Esophagus squamous epithelium (tissue), 5 donors: ENCODE data around the gene EPB41L5. TPM values are rescaled to one million over a fixed set of nuclear protein-coding genes. Genes with fewer than 3 reads are reported as not detected.

Experiments used
- DNase-seq: peaks from one replicate; lab custom pipeline; 2025; lab: John Stamatoyannopoulos, UW
- H3K27ac ChIP-seq, 4 donors: fragments of 200-600 bp; sonication (generic); one replicate each; pipeline ENCODE4 v1.5.1; 2016 to 2019; ENCODE audit warnings: mild to moderate bottlenecking in 1 of 4
- H3K27me3 ChIP-seq, 4 donors: fragments of 200-600 bp; sonication (generic); 1 replicate in 3 of 4; 2 replicates in 1 of 4; pipeline versions ENCODE4 v1.5.1 to v1.6.0; 2017 to 2021; ENCODE audit warnings: antibody characterized with exemption in 1 of 4
- H3K36me3 ChIP-seq, 3 donors: fragments of 200-600 bp; sonication (generic); one replicate each; pipeline ENCODE4 v1.5.1; 2016 to 2019
- H3K4me1 ChIP-seq, 3 donors: fragments of 200-600 bp; sonication (generic); one replicate each; pipeline ENCODE4 v1.5.1; 2017 to 2019
- H3K4me3 ChIP-seq, 4 donors: fragments of 200-600 bp; sonication (generic); 1 replicate in 3 of 4; 2 replicates in 1 of 4; pipeline ENCODE4 v1.5.1; 2016 to 2019; ENCODE audit warnings: mild to moderate bottlenecking in 2 of 4, moderate library complexity in 1 of 4
- H3K9me3 ChIP-seq, 3 donors: fragments of 200-600 bp; sonication (generic); one replicate each; pipeline ENCODE4 v1.5.1; 2016 to 2019
- POLR2A ChIP-seq, 4 donors: fragments of 450-650 bp; IDR thresholded peaks; one replicate each; pipeline ENCODE4 v1.6.1; 2017; ENCODE audit warnings: antibody characterized with exemption in 4 of 4, mild to moderate bottlenecking in 4 of 4, moderate library complexity in 3 of 4
- WGBS, 2 donors: methylation state at CpG; one replicate each; pipeline ENCODE4 v1.1.5; 2018; 5-methylcytosine and 5-hydroxymethylcytosine counted together
- intact Hi-C: fragments of 100-400 bp; cut with DNase I; formaldehyde crosslinking; loops from one replicate; pipeline ENCODE4 v1.15.0; 2022
- small RNA-seq, 4 donors: library from RNA; depleted of rRNA; stranded (forward); fragments of <200 nt; gene quantifications; one replicate each; pipeline ENCODE3, GENCODE V24; 2016
- total RNA-seq, 4 donors: library from RNA; depleted of rRNA; stranded (reverse); fragments of >200 nt; gene quantifications; one replicate each; pipeline ENCODE4 v1.1.0, GENCODE V29; 2016
- TF ChIP-seq, protein P1 (sequence below), 6 experiments: fragments of 450-650 bp in 4 of 6; fragments of 200-600 bp in 2 of 6; sonication (generic) in 2 of 6; IDR thresholded peaks; one replicate each; pipeline ENCODE4 v1.5.1; 2016 to 2019; ENCODE audit warnings: antibody characterized with exemption in 6 of 6, mild to moderate bottlenecking in 4 of 6, moderate library complexity in 4 of 6
- donor health status: DM: yes; HTN: yes; CAD: no.

Gene EPB41L5
- total RNA-seq, 4 donors from 2014 or later: 12.2 to 26.3 (median 19.4) TPM

DNA sequence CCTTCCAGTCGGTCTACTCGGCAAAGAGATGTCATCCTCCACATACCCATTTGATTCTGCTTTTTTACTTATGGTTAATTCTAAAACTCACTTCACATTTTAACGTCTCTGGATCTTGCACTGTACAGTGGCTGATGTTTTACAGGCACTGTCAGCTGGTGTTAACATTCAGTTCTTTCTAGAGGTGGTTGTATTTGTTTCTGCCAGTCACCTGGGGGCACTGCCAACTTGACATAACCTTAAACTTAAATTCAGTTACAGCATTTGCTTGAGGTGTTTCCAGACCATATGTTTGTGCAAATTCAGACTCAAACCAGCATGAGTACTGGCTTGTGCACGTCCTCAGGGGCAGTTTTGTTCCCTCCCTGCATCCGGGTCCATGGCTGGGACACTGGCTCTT lies 215.6 kb downstream of the EPB41L5 start:
- intact Hi-C loops: no loop called here
- whole genome bisulfite sequencing, 2 donors: 48 to 59% methylated on average over 5 of the region's 5 CpGs
- H3K27ac ChIP-seq: no peak overlapping the region
- no peaks in the 10 kb centered on the region for H3K36me3 ChIP-seq
- H3K27me3 ChIP-seq: no peaks in the 10 kb centered on the region
- TF ChIP-seq, protein P1, sequence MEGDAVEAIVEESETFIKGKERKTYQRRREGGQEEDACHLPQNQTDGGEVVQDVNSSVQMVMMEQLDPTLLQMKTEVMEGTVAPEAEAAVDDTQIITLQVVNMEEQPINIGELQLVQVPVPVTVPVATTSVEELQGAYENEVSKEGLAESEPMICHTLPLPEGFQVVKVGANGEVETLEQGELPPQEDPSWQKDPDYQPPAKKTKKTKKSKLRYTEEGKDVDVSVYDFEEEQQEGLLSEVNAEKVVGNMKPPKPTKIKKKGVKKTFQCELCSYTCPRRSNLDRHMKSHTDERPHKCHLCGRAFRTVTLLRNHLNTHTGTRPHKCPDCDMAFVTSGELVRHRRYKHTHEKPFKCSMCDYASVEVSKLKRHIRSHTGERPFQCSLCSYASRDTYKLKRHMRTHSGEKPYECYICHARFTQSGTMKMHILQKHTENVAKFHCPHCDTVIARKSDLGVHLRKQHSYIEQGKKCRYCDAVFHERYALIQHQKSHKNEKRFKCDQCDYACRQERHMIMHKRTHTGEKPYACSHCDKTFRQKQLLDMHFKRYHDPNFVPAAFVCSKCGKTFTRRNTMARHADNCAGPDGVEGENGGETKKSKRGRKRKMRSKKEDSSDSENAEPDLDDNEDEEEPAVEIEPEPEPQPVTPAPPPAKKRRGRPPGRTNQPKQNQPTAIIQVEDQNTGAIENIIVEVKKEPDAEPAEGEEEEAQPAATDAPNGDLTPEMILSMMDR (IDR thresholded peaks at IDR 0.05): peak in 1 of 6 experiments; percentile 21
- no peak for TF ChIP-seq POLR2A (IDR thresholded peaks at IDR 0.05)
- H3K9me3 ChIP-seq: no peaks in the 10 kb centered on the region
- no peak for DNase-seq
- no peak overlapping the region for H3K4me3 ChIP-seq
- peaks cover 7 to 37% (median 21%) of the 10 kb centered on the region in 3 donors for H3K4me1 ChIP-seq

Small RNA genes within 50 kb of the gene (small RNA-seq; reads per million reads assigned to genes)
- 0 reads per million in 4 donors for gene MTND4LP14
- 0 reads per million in 4 donors for gene RF00019

Other genes starting within 250 kb of the EPB41L5 start
- gene TMEM185B, start 210.3 kb downstream of the EPB41L5 start, total RNA-seq: 10 to 100 TPM; 20.9 to 24.8 (median 23.3) TPM
- gene RALB, start 239.8 kb downstream of the EPB41L5 start, total RNA-seq: 10 to 100 TPM; 50.2 to 99.2 (median 64.8) TPM